H1 (cell line): ENCODE data around the gene STRIT1. TPM values are rescaled to one million over a fixed set of nuclear protein-coding genes. Genes with fewer than 3 reads are reported as not detected.

Experiments
- CTCF ChIA-PET: fragments of 300-600 bp; sonication (Branson Sonifier 250); formaldehyde crosslinking; loops from one replicate; lab custom pipeline; 2021; ENCODE audit not compliant: partially characterized antibody; lab: Charles Lee
- POLR2A ChIA-PET: fragments of 300-600 bp; sonication (Branson Sonifier 250); formaldehyde crosslinking; loops from one replicate; lab custom pipeline; 2021; ENCODE audit warnings: inconsistent platforms; ENCODE audit not compliant: partially characterized antibody; lab: Charles Lee
- DNase-seq, 2 experiments: peaks; one replicate each; pipeline versions ENCODE4 v3.0.0 to v3.0.0-alpha.2; 2010 to 2022; ENCODE audit warnings: low spot score in 2 of 2, low read depth in 1 of 2, mixed read lengths in 1 of 2
- FAIRE-seq: peaks from 2 replicates; lab custom pipeline; 2011; peaks lifted over from hg19 to GRCh38; lab: Jason Lieb, UNC
- H2AFZ ChIP-seq: 2 replicates; pipeline ENCODE4 v1.8.1; 2012; ENCODE audit warnings: low read length, inconsistent platforms
- H2AK5ac ChIP-seq: 2 replicates; pipeline ENCODE4 v1.6.1; 2013; ENCODE audit warnings: low read depth, low read length
- H2BK120ac ChIP-seq: replicated peaks from 2 replicates; pipeline ENCODE3; 2013; ENCODE audit warnings: low read depth, low read length, inconsistent platforms
- H2BK12ac ChIP-seq: 2 replicates; pipeline ENCODE4 v1.6.1; 2013; ENCODE audit warnings: low read depth, low read length
- H2BK15ac ChIP-seq: 2 replicates; pipeline ENCODE4 v1.6.1; 2013; ENCODE audit warnings: low read length
- H2BK20ac ChIP-seq: 2 replicates; pipeline ENCODE4 v1.6.1; 2013; ENCODE audit warnings: low read length
- H2BK5ac ChIP-seq: 2 replicates; pipeline ENCODE4 v1.6.1; 2013; ENCODE audit warnings: low read depth, low read length
- H3K14ac ChIP-seq: 2 replicates; pipeline ENCODE4 v1.6.1; 2013; ENCODE audit warnings: inconsistent platforms; ENCODE audit not compliant: insufficient read length
- H3K18ac ChIP-seq: 2 replicates; pipeline ENCODE4 v1.6.1; 2013; ENCODE audit warnings: low read length; ENCODE audit errors: extremely low read depth
- H3K23ac ChIP-seq: 2 replicates; pipeline ENCODE4 v1.6.1; 2013; ENCODE audit warnings: inconsistent platforms; ENCODE audit not compliant: insufficient read length
- H3K23me2 ChIP-seq: 2 replicates; pipeline ENCODE4 v1.6.1; 2013; ENCODE audit warnings: low read depth, low read length
- H3K27ac ChIP-seq: 2 replicates; pipeline ENCODE4 v1.6.1; 2011; ENCODE audit warnings: low read depth, low read length, inconsistent platforms
- H3K27me3 ChIP-seq, 4 experiments: replicated peaks in 1 of 4; 1 replicate in 1 of 4; 2 replicates in 3 of 4; pipeline versions ENCODE4 v1.6.1 to v1.8.1; 2011 to 2013; ENCODE audit warnings: low read length in 3 of 4, mild to moderate bottlenecking in 3 of 4, inconsistent platforms in 2 of 4, mixed read lengths in 2 of 4, moderate library complexity in 1 of 4; ENCODE audit not compliant: control insufficient read depth in 3 of 4, insufficient read depth in 3 of 4; ENCODE audit errors: extremely low read depth in 1 of 4
- H3K36me3 ChIP-seq, 4 experiments: 2 replicates each; pipeline versions ENCODE4 v1.6.1 to v1.8.1; 2011 to 2013; ENCODE audit warnings: mild to moderate bottlenecking in 4 of 4, low read length in 3 of 4, moderate library complexity in 2 of 4, control low read depth in 1 of 4, inconsistent platforms in 1 of 4; ENCODE audit not compliant: insufficient read depth in 4 of 4, control insufficient read depth in 2 of 4
- H3K4ac ChIP-seq: replicated peaks from 2 replicates; pipeline ENCODE3; 2013; ENCODE audit warnings: low read length, low read depth, mixed read lengths, inconsistent platforms; ENCODE audit not compliant: insufficient read length
- H3K4me1 ChIP-seq, 4 experiments: replicated peaks in 1 of 4; 1 replicate in 1 of 4; 2 replicates in 3 of 4; pipeline versions ENCODE4 v1.6.1 to v1.8.1; 2011 to 2013; ENCODE audit warnings: low read length in 3 of 4, inconsistent platforms in 2 of 4, mixed read lengths in 1 of 4; ENCODE audit not compliant: insufficient read depth in 4 of 4, control insufficient read depth in 3 of 4
- H3K4me2 ChIP-seq, 2 experiments: 2 replicates each; pipeline versions ENCODE4 v1.6.1 to v1.8.1; 2011 to 2013; ENCODE audit warnings: low read depth in 2 of 2, low read length in 2 of 2, control low read depth in 1 of 2, inconsistent platforms in 1 of 2, mild to moderate bottlenecking in 1 of 2; ENCODE audit not compliant: insufficient read depth in 1 of 2
- H3K4me3 ChIP-seq, 4 experiments: fragments of 200-600, 300-600 bp in 1 of 4; sonication (generic), shearing (Covaris generic), sonication (Bioruptor Twin) in 1 of 4; 2 replicates each; pipeline versions ENCODE4 v1.5.1 to v1.8.1; 2011 to 2016; ENCODE audit warnings: low read length in 4 of 4, low read depth in 3 of 4, control low read depth in 2 of 4, inconsistent platforms in 2 of 4, mild to moderate bottlenecking in 2 of 4, mixed read lengths in 1 of 4, moderate library complexity in 1 of 4; ENCODE audit not compliant: insufficient read depth in 2 of 4; ENCODE audit errors: extremely low read depth in 1 of 4
- H3K56ac ChIP-seq: replicated peaks from 2 replicates; pipeline ENCODE3; 2013; ENCODE audit warnings: low read depth, mild to moderate bottlenecking, mixed read lengths, low read length, inconsistent platforms; ENCODE audit not compliant: insufficient read length
- H3K79me1 ChIP-seq: 2 replicates; pipeline ENCODE4 v1.6.1; 2013; ENCODE audit warnings: low read depth, low read length, control low read depth
- H3K79me2 ChIP-seq, 2 experiments: 2 replicates each; pipeline versions ENCODE4 v1.6.1 to v1.8.1; 2012 to 2013; ENCODE audit warnings: low read length in 2 of 2, mild to moderate bottlenecking in 2 of 2, inconsistent platforms in 1 of 2; ENCODE audit not compliant: insufficient read depth in 2 of 2, control insufficient read depth in 1 of 2
- H3K9ac ChIP-seq, 4 experiments: replicated peaks in 1 of 4; 1 replicate in 1 of 4; 2 replicates in 3 of 4; pipeline versions ENCODE4 v1.6.1 to v1.8.1; 2011 to 2013; ENCODE audit warnings: low read depth in 3 of 4, low read length in 3 of 4, control low read depth in 2 of 4, mild to moderate bottlenecking in 2 of 4, moderate library complexity in 2 of 4, inconsistent platforms in 1 of 4; ENCODE audit errors: extremely low read depth in 1 of 4
- H3K9me3 ChIP-seq, 2 experiments: 2 replicates each; pipeline versions ENCODE4 v1.6.1 to v1.8.1; 2012 to 2013; ENCODE audit warnings: mild to moderate bottlenecking in 2 of 2, moderate library complexity in 2 of 2, control low read depth in 1 of 2, inconsistent platforms in 1 of 2, low read depth in 1 of 2, low read length in 1 of 2, mixed read lengths in 1 of 2; ENCODE audit not compliant: insufficient read depth in 2 of 2
- H4K20me1 ChIP-seq, 2 experiments: replicated peaks in 1 of 2; 2 replicates each; pipeline versions ENCODE3 to v1.8.1; 2011 to 2013; ENCODE audit warnings: inconsistent platforms in 2 of 2, low read length in 2 of 2, mild to moderate bottlenecking in 1 of 2; ENCODE audit not compliant: insufficient read depth in 2 of 2, control insufficient read depth in 1 of 2
- H4K5ac ChIP-seq: 2 replicates; pipeline ENCODE4 v1.6.1; 2013; ENCODE audit warnings: low read length, low read depth, mixed read lengths, inconsistent platforms; ENCODE audit not compliant: insufficient read length
- H4K8ac ChIP-seq: 2 replicates; pipeline ENCODE4 v1.8.0; 2013; ENCODE audit warnings: mild to moderate bottlenecking, moderate library complexity, low read length, inconsistent platforms; ENCODE audit not compliant: insufficient read depth; ENCODE audit errors: extremely low read depth
- H4K91ac ChIP-seq: replicated peaks from 2 replicates; pipeline ENCODE3; 2013; ENCODE audit warnings: low read length, mixed read lengths, inconsistent platforms; ENCODE audit not compliant: insufficient read length
- CBX5 ChIP-seq: fragments of 300-800, 300-1000 bp; sonication (generic); IDR thresholded peaks from 2 replicates; pipeline ENCODE4 v1.7.1; 2016; ENCODE audit warnings: antibody characterized with exemption, low read length, low read depth
- CBX8 ChIP-seq: fragments of 300-800, 300-1000 bp; sonication (generic); IDR thresholded peaks from 2 replicates; pipeline ENCODE4 v1.7.1; 2016; ENCODE audit warnings: low read depth, low read length, borderline replicate concordance
- CTBP2 ChIP-seq: IDR thresholded peaks from 2 replicates; pipeline ENCODE4 v1.7.0; 2011; ENCODE audit warnings: borderline replicate concordance, mild to moderate bottlenecking, moderate library complexity, mixed read lengths, low read length; ENCODE audit not compliant: insufficient read depth, insufficient read length
- EP300 ChIP-seq, 2 experiments: IDR thresholded peaks; 1 replicate in 1 of 2; 2 replicates in 1 of 2; pipeline ENCODE4 v1.6.1; 2011 to 2012; ENCODE audit warnings: low read depth in 2 of 2, low read length in 2 of 2, mild to moderate bottlenecking in 2 of 2, borderline replicate concordance in 1 of 2, inconsistent platforms in 1 of 2, moderate library complexity in 1 of 2
- FOSL1 ChIP-seq: IDR thresholded peaks from 2 replicates; pipeline ENCODE4 v1.6.1; 2011; ENCODE audit warnings: mild to moderate bottlenecking, low read depth, low read length, moderate library complexity; ENCODE audit not compliant: insufficient read depth
- JUND ChIP-seq: IDR thresholded peaks from 2 replicates; pipeline ENCODE4 v1.6.1; 2011; ENCODE audit warnings: mild to moderate bottlenecking, improper control_type of control experiment, low read length
- KDM1A ChIP-seq: fragments of 200-600, 300-600 bp; sonication (generic); IDR thresholded peaks from 2 replicates; pipeline ENCODE4 v1.7.1; 2016; ENCODE audit warnings: mild to moderate bottlenecking, low read length, borderline replicate concordance
- MAFK ChIP-seq: IDR thresholded peaks from 2 replicates; pipeline ENCODE4 v1.6.1; 2012; ENCODE audit warnings: low read depth, mild to moderate bottlenecking, improper control_type of control experiment, low read length
- MAX ChIP-seq: IDR thresholded peaks from 2 replicates; pipeline ENCODE4 v1.6.1; 2012; ENCODE audit warnings: inconsistent platforms
- NANOG ChIP-seq: IDR thresholded peaks from 2 replicates; pipeline ENCODE4 v1.6.1; 2011; ENCODE audit warnings: low read length, low read depth, mild to moderate bottlenecking, inconsistent platforms; ENCODE audit not compliant: insufficient read depth, poor library complexity, severe bottlenecking
- TEAD4 ChIP-seq: IDR thresholded peaks from 2 replicates; pipeline ENCODE4 v1.6.1; 2012; ENCODE audit warnings: low read depth, low read length, inconsistent platforms, mixed read lengths
- ZNF274 ChIP-seq: IDR thresholded peaks from 2 replicates; pipeline ENCODE4 v1.7.0; 2012; ENCODE audit warnings: low read length, borderline replicate concordance; ENCODE audit errors: extremely low read depth
- WGBS, 2 experiments: shearing (Covaris generic) in 1 of 2; methylation state at CpG; one replicate each; pipeline versions ENCODE4 v1.1.6 to v1.1.7; 2013 to 2015; ENCODE audit warnings: low lambda C conversion rate in 2 of 2, mixed read lengths in 2 of 2, inconsistent platforms in 1 of 2, low coverage in 1 of 2, missing lambda C conversion rate in 1 of 2; ENCODE audit not compliant: insufficient replicate concordance in 2 of 2, insufficient coverage in 1 of 2, insufficient read length in 1 of 2; ENCODE audit errors: extremely low coverage in 1 of 2, missing lambda C conversion rate in 1 of 2; 5-methylcytosine and 5-hydroxymethylcytosine counted together
- polyA plus RNA-seq, 7 experiments: library from polyadenylated mRNA; depleted of rRNA in 3 of 7; stranded (reverse) in 5 of 7; unstranded in 2 of 7; fragments of >200 nt in 5 of 7; fragments of 200-250 nt in 2 of 7; gene quantifications; 1 replicate in 5 of 7; 2 replicates in 1 of 7; 4 replicates in 1 of 7; pipeline versions ENCODE4 v1.2.1 to v1.2.3, GENCODE V29; 2011 to 2013; ENCODE audit warnings: missing spikeins in 2 of 7, mixed read lengths in 2 of 7
- total RNA-seq: library from RNA; stranded (reverse); fragmentation: NEBNext Ultra II Directional; extraction: Animal tissue kit (Norgen Biotek cat#: 25700); gene quantifications from 2 replicates; pipeline ENCODE4 v1.2.1, GENCODE V29; 2021

Gene STRIT1
- total and polyA plus RNA-seq, 2 of the 8 experiments (the other 6 are each of a cell fraction or from before 2014, with no cell fraction given): 0.15 to 0.47 TPM

DNA sequence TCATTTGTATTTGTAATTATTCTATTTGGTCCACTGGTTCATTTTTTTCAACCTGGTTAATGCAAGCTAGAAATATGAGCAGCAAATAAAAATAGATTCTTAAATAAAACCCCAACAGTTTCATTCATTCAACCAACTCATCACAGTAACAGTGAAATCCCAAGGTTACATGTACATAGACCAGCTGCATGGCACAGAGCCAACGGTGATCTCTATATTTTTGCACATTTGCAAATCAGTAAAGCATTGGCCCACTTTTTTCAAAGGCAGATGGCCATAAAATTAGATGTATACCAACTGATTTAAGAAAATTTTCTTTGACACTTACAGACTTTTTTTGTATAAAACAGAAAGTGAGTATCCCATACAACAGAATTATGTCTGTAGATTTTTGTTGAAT lies 49.3 kb downstream of the STRIT1 start:
- Histone ChIP-seq H3K4ac (no peak overlapping the region), H4K8ac (no peak overlapping the region), H4K5ac (no peak overlapping the region), H3K4me2 (no peak overlapping the region), H3K23me2 (no peaks in the 10 kb centered on the region; the same call in 1 of the 2 replicates), H3K4me3 (no peak overlapping the region), H2BK15ac (no peak overlapping the region), H2BK120ac (no peak overlapping the region), H3K4me1 (no peaks in the 10 kb centered on the region), H3K9ac (no peak overlapping the region), H2BK12ac (no peak overlapping the region), H2AK5ac (no peak overlapping the region), H4K20me1 (no peaks in the 10 kb centered on the region), H2BK5ac (no peak overlapping the region), H3K9me3 (peaks cover 0 to 12% of the 10 kb centered on the region in 2 experiments; a peak in 2 of 4 replicates), H3K18ac (no peak overlapping the region), H3K27ac (no peak overlapping the region), H3K23ac (no peak overlapping the region), H4K91ac (no peak overlapping the region), H3K79me1 (no peaks in the 10 kb centered on the region), H3K14ac (no peak overlapping the region), H2AFZ (no peak overlapping the region), H3K79me2 (no peaks in the 10 kb centered on the region), H2BK20ac (no peak overlapping the region), H3K27me3 (no peaks in the 10 kb centered on the region), H3K36me3 (peaks cover 0 to 3% (median 0%) of the 10 kb centered on the region in 4 experiments; a peak in 2 of 8 replicates), H3K56ac (no peak overlapping the region)
- WGBS, 2 experiments: 93% methylated on average over 1 of the region's 1 CpG; no CpG with 5 or more reads in 1 of the 2 experiments
- ChIA-PET POLR2A (no interaction called here), CTCF (interaction anchor here (0.6 to 1.1 kb wide), 2 partner anchors 70 to 79 kb away, joined by 3 read pairs; no protein-coding TSS in a partner anchor)
- DNase-seq (no peak), FAIRE-seq (no peak)
- TF ChIP-seq FOSL1 (no peak), CTBP2 (no peak), CBX5 (no peak), CBX8 (no peak), ZNF274 (no peak), KDM1A (no peak), MAX (no peak), JUND (no peak), MAFK (no peak), TEAD4 (no peak), EP300 (IDR thresholded peaks at IDR 0.05; ENCODE audit: borderline replicate concordance in 1 of 2, low read depth in 2 of 2, low read length in 2 of 2) (no peak), NANOG (no peak)
